OCI-LY3 (cell line): ENCODE measurements around the gene SMIM23.

ENCODE experiments used
- H2AFZ ChIP-seq: fragments of 200-600, 300-600 bp; shearing (Covaris generic); 2 replicates; pipeline ENCODE4 v1.6.0; 2014; ENCODE audit warnings: antibody characterized with exemption, low read depth, low read length
- H3K27ac ChIP-seq: fragments of 200-600, 300-600 bp; sonication (generic); 2 replicates; pipeline ENCODE4 v1.5.1; 2014; ENCODE audit warnings: mild to moderate bottlenecking, low read length, moderate library complexity, mixed read lengths
- H3K27me3 ChIP-seq: fragments of 200-600, 300-600 bp; sonication (generic); 2 replicates; pipeline ENCODE4 v1.6.1; 2014; ENCODE audit warnings: low read depth, low read length, mixed read lengths
- H3K36me3 ChIP-seq: fragments of 200-600, 300-600 bp; sonication (generic); replicated peaks from 2 replicates; pipeline ENCODE3; 2014; ENCODE audit warnings: low read depth, low read length, mixed read lengths
- H3K4me1 ChIP-seq: fragments of 300-600, 200-600 bp; sonication (generic); 2 replicates; pipeline ENCODE4 v1.6.1; 2014; ENCODE audit warnings: low read length, mixed read lengths
- H3K4me2 ChIP-seq: fragments of 200-600, 300-600 bp; sonication (generic); 2 replicates; pipeline ENCODE4 v1.6.1; 2014; ENCODE audit warnings: low read length, mixed read lengths
- H3K4me3 ChIP-seq: fragments of 300-600, 200-600 bp; sonication (generic); 2 replicates; pipeline ENCODE4 v1.5.1; 2014; ENCODE audit warnings: antibody characterized with exemption, mild to moderate bottlenecking, low read length, moderate library complexity
- H3K79me2 ChIP-seq: fragments of 300-600, 200-600 bp; shearing (Covaris generic); 2 replicates; pipeline ENCODE4 v1.6.1; 2014; ENCODE audit warnings: mild to moderate bottlenecking, low read length, mixed read lengths
- H3K9ac ChIP-seq: fragments of 300-600, 200-600 bp; shearing (Covaris generic); 2 replicates; pipeline ENCODE4 v1.6.0; 2014; ENCODE audit warnings: mild to moderate bottlenecking, low read length, moderate library complexity
- H3K9me3 ChIP-seq: fragments of 200-600, 300-600 bp; shearing (Covaris generic); 2 replicates; pipeline ENCODE4 v1.6.1; 2014; ENCODE audit warnings: low read length, mixed read lengths; ENCODE audit not compliant: insufficient read depth
- H4K20me1 ChIP-seq: fragments of 200-600, 300-600 bp; sonication (generic); 2 replicates; pipeline ENCODE4 v1.6.1; 2016; ENCODE audit warnings: low read length, mixed read lengths; ENCODE audit not compliant: insufficient read depth
- EZH2phosphoT487 ChIP-seq: fragments of 200-600 bp; shearing (Covaris generic); IDR thresholded peaks from 2 replicates; pipeline ENCODE4 v1.6.1; 2018; ENCODE audit warnings: antibody characterized with exemption, mixed run types, low read depth
- TF ChIP-seq, protein P1 (sequence below): fragments of 200-600, 300-600 bp; sonication (generic); IDR thresholded peaks from 2 replicates; pipeline ENCODE4 v1.5.1; 2014; ENCODE audit warnings: antibody characterized with exemption, low read length, low read depth

SMIM23 gene

DNA sequence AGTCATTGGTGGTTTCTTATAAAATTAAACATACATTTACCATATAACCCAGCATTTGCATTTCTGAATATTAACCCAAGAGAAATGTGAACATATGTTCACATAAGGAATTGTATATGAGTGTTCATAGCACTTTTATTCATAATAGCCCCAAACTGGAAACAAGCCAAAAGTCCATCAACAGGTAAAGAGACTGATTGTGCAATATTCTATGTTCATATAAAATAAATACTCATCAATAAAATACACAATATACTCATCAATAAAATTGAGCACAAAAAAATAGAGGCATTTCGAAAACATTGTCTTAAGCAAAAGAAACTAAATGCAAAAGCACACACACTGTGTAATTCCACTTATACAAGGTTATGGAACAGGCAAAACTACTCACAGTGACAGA, 3.7 kb downstream of the SMIM23 start:
- Histone ChIP-seq H4K20me1 (no peaks in the 10 kb centered on the region), H3K4me2 (no peak overlapping the region), H3K4me1 (no peaks in the 10 kb centered on the region), H2AFZ (no peak overlapping the region), H3K4me3 (no peak overlapping the region), H3K27me3 (no peaks in the 10 kb centered on the region; the same call in 1 of the 2 replicates), H3K36me3 (no peaks in the 10 kb centered on the region), H3K27ac (no peak overlapping the region), H3K79me2 (no peaks in the 10 kb centered on the region), H3K9me3 (no peaks in the 10 kb centered on the region), H3K9ac (no peak overlapping the region)
- TF ChIP-seq, protein P1, sequence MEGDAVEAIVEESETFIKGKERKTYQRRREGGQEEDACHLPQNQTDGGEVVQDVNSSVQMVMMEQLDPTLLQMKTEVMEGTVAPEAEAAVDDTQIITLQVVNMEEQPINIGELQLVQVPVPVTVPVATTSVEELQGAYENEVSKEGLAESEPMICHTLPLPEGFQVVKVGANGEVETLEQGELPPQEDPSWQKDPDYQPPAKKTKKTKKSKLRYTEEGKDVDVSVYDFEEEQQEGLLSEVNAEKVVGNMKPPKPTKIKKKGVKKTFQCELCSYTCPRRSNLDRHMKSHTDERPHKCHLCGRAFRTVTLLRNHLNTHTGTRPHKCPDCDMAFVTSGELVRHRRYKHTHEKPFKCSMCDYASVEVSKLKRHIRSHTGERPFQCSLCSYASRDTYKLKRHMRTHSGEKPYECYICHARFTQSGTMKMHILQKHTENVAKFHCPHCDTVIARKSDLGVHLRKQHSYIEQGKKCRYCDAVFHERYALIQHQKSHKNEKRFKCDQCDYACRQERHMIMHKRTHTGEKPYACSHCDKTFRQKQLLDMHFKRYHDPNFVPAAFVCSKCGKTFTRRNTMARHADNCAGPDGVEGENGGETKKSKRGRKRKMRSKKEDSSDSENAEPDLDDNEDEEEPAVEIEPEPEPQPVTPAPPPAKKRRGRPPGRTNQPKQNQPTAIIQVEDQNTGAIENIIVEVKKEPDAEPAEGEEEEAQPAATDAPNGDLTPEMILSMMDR, result no peak
- TF ChIP-seq EZH2phosphoT487, result no peak

DNA sequence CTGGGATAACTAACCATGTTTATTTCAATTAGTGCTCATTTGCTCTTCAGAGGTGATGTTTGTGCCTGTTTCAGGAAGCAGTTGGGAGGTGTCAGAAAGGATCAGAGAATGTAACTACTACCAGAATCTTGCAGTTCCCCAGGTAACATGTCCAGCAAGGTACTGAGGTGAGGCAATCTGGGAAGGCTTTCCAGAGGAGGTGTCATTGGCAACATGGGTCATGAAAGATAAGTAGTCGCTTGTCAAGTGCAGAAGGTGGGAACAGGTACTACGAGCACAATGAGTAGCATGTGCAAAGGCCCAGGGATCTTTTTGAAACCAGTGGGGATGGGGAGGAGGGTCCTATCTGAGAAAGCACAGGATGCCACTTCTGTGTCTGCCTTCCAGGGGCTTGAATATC, 4.8 kb downstream of the SMIM23 start:
- H3K27ac ChIP-seq, result no peak overlapping the region
- H3K9ac ChIP-seq, result no peak overlapping the region
- H3K36me3 ChIP-seq, result no peaks in the 10 kb centered on the region
- H2AFZ ChIP-seq, result no peak overlapping the region
- TF ChIP-seq, protein P1, result no peak
- TF ChIP-seq EZH2phosphoT487, result no peak
- no peaks in the 10 kb centered on the region for H3K79me2 ChIP-seq
- no peak overlapping the region for H3K4me2 ChIP-seq
- H3K9me3 ChIP-seq, result no peaks in the 10 kb centered on the region
- no peaks in the 10 kb centered on the region; the same call in 1 of the 2 replicates for H3K27me3 ChIP-seq
- H3K4me1 ChIP-seq, result no peaks in the 10 kb centered on the region
- no peaks in the 10 kb centered on the region for H4K20me1 ChIP-seq
- H3K4me3 ChIP-seq, result no peak overlapping the region

DNA sequence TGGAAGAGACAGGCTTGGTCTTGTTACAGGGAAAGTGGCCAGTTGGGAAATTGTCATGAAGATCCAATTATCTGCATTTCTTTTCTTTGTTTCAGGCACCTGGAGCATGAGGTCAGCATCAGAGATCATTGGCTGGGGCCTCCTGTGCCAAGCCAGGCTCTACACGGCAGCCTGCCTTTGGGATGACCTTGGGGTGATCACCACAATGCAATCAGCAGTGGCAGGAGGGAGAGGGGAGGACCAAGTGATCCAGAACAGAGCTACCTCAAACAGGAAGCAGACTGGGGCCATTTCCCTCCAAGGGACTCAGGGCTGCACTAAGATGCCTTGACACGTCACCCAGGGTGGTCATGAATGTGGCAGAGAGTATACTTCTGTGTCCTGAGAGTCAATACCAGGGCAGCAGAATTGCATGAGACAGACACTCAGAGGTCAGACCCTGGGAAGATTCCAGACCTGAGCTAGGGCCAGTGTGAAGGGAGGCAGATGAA, 8.9 kb downstream of the SMIM23 start:
- Histone ChIP-seq H3K4me2 (no peak overlapping the region), H3K27me3 (no peaks in the 10 kb centered on the region), H3K27ac (no peak overlapping the region), H3K4me1 (no peaks in the 10 kb centered on the region), H4K20me1 (no peaks in the 10 kb centered on the region), H3K4me3 (no peak overlapping the region), H3K9ac (no peak overlapping the region), H2AFZ (no peak overlapping the region), H3K79me2 (no peaks in the 10 kb centered on the region), H3K9me3 (no peaks in the 10 kb centered on the region), H3K36me3 (no peaks in the 10 kb centered on the region)
- TF ChIP-seq, protein P1, result no peak
- TF ChIP-seq EZH2phosphoT487, result no peak

DNA sequence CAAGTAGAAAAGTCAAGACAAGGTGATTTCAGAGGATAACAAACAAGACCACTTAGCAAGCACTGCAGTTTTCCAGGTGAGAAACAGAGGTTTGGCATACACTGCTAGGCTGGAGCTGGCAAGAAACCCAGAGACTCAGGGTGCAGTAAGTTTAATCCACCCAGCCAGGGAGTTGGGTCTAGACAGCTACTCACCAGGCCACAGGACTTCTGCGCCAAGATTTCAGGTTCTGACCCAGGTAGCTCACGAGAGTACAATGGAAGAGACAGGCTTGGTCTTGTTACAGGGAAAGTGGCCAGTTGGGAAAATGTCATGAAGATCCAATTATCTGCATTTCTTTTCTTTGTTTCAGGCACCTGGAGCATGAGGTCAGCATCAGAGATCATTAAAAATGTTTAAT, 9.8 kb downstream of the SMIM23 start:
- no peak overlapping the region for H3K27ac ChIP-seq
- no peaks in the 10 kb centered on the region for H3K4me1 ChIP-seq
- H3K4me2 ChIP-seq, result no peak overlapping the region
- no peaks in the 10 kb centered on the region for H3K79me2 ChIP-seq
- H2AFZ ChIP-seq, result no peak overlapping the region
- H3K36me3 ChIP-seq, result no peaks in the 10 kb centered on the region
- H3K27me3 ChIP-seq, result no peaks in the 10 kb centered on the region
- no peak overlapping the region for H3K9ac ChIP-seq
- TF ChIP-seq, protein P1, result no peak
- TF ChIP-seq EZH2phosphoT487, result no peak
- H3K9me3 ChIP-seq, result no peaks in the 10 kb centered on the region
- no peak overlapping the region for H3K4me3 ChIP-seq
- no peaks in the 10 kb centered on the region for H4K20me1 ChIP-seq
